ENCODE measurements around the gene RCOR2. TPM values are rescaled to one million over a fixed set of nuclear protein-coding genes. Genes with fewer than 3 reads are reported as not detected.

Gene RCOR2
- total and polyA plus RNA-seq, 2 of the 13 experiments (the other 11 are each of a cell fraction or from before 2014, with no cell fraction given), result 8.3 to 8.5 TPM

DNA sequence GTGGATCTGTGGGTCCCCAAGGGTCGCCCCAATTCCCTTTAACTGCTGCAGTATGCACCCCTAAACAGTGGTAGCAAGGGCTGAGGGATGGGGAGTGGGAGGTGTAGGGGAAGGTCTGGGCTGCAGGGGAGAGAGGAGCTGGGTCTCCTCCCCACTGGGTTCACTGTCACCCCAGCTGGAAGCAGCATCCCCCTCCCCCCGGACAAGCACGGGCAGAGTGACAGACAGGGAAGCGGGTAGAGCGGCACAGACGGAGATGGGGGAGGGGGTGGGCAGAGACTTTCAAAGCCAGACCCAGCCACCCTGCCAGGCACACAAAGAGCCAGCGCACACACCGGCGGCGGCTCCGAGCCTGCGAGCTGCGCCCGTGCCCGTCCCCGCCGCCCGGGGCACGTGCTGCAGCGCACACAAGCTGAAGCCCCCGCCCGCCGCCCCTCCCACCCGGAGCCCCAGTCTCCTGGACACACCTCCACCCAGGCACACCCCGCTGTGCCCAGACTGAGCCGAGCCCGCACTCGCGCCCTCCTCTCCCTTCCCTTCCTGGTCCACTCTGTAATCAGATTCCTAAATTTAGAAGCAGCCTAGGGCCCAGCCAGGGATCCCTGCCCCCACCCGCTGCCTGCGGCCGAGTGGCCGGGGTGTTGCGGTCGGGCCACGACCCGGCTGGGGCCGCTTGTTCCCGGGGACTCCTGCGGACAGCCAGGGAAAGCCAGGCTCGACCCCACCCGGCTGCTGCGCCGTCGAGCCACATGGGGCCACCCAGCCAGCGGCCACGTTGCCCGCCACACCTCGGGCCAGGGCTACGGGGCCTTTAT lies 935 bp upstream of the RCOR2 start (continued):
- TF ChIP-seq, protein P1, sequence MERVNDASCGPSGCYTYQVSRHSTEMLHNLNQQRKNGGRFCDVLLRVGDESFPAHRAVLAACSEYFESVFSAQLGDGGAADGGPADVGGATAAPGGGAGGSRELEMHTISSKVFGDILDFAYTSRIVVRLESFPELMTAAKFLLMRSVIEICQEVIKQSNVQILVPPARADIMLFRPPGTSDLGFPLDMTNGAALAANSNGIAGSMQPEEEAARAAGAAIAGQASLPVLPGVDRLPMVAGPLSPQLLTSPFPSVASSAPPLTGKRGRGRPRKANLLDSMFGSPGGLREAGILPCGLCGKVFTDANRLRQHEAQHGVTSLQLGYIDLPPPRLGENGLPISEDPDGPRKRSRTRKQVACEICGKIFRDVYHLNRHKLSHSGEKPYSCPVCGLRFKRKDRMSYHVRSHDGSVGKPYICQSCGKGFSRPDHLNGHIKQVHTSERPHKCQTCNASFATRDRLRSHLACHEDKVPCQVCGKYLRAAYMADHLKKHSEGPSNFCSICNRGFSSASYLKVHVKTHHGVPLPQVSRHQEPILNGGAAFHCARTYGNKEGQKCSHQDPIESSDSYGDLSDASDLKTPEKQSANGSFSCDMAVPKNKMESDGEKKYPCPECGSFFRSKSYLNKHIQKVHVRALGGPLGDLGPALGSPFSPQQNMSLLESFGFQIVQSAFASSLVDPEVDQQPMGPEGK (CRISPR knock-in tag; IDR thresholded peaks at IDR 0.05), result peak; percentile 9; the same call in 1 of the 2 replicates
- TF ChIP-seq, protein P2, sequence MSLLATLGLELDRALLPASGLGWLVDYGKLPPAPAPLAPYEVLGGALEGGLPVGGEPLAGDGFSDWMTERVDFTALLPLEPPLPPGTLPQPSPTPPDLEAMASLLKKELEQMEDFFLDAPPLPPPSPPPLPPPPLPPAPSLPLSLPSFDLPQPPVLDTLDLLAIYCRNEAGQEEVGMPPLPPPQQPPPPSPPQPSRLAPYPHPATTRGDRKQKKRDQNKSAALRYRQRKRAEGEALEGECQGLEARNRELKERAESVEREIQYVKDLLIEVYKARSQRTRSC (CRISPR knock-in tag; IDR thresholded peaks at IDR 0.05; ENCODE audit: low read depth), result no peak
- TF ChIP-seq, protein P3, sequence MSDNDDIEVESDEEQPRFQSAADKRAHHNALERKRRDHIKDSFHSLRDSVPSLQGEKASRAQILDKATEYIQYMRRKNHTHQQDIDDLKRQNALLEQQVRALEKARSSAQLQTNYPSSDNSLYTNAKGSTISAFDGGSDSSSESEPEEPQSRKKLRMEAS (IDR thresholded peaks at IDR 0.05), result peak; percentile 36; the same call in 1 of the 2 replicates
- TF ChIP-seq MIER3 (CRISPR knock-in tag; IDR thresholded peaks at IDR 0.05; ENCODE audit: borderline replicate concordance) (no peak), ZBTB38 (CRISPR knock-in tag; IDR thresholded peaks at IDR 0.05) (no peak), MEF2D (CRISPR knock-in tag; IDR thresholded peaks at IDR 0.05) (no peak), MLLT10 (CRISPR knock-in tag; IDR thresholded peaks at IDR 0.05) (no peak), XBP1 (CRISPR knock-in tag; IDR thresholded peaks at IDR 0.05) (no peak), ZSCAN25 (CRISPR knock-in tag; IDR thresholded peaks at IDR 0.05) (peak; percentile 61; the same call in 1 of the 2 replicates), ZKSCAN1 (IDR thresholded peaks at IDR 0.05; ENCODE audit: low read length) (no peak), PHF8 (CRISPR knock-in tag; IDR thresholded peaks at IDR 0.05) (peak; percentile 34; the same call in 1 of the 2 replicates), TOE1 (CRISPR knock-in tag; IDR thresholded peaks at IDR 0.05) (no peak)
- TF ChIP-seq, protein P4, sequence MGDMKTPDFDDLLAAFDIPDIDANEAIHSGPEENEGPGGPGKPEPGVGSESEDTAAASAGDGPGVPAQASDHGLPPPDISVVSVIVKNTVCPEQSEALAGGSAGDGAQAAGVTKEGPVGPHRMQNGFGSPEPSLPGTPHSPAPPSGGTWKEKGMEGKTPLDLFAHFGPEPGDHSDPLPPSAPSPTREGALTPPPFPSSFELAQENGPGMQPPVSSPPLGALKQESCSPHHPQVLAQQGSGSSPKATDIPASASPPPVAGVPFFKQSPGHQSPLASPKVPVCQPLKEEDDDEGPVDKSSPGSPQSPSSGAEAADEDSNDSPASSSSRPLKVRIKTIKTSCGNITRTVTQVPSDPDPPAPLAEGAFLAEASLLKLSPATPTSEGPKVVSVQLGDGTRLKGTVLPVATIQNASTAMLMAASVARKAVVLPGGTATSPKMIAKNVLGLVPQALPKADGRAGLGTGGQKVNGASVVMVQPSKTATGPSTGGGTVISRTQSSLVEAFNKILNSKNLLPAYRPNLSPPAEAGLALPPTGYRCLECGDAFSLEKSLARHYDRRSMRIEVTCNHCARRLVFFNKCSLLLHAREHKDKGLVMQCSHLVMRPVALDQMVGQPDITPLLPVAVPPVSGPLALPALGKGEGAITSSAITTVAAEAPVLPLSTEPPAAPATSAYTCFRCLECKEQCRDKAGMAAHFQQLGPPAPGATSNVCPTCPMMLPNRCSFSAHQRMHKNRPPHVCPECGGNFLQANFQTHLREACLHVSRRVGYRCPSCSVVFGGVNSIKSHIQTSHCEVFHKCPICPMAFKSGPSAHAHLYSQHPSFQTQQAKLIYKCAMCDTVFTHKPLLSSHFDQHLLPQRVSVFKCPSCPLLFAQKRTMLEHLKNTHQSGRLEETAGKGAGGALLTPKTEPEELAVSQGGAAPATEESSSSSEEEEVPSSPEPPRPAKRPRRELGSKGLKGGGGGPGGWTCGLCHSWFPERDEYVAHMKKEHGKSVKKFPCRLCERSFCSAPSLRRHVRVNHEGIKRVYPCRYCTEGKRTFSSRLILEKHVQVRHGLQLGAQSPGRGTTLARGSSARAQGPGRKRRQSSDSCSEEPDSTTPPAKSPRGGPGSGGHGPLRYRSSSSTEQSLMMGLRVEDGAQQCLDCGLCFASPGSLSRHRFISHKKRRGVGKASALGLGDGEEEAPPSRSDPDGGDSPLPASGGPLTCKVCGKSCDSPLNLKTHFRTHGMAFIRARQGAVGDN (CRISPR knock-in tag; IDR thresholded peaks at IDR 0.05), result peak; percentile 28
- TF ChIP-seq, protein P5, sequence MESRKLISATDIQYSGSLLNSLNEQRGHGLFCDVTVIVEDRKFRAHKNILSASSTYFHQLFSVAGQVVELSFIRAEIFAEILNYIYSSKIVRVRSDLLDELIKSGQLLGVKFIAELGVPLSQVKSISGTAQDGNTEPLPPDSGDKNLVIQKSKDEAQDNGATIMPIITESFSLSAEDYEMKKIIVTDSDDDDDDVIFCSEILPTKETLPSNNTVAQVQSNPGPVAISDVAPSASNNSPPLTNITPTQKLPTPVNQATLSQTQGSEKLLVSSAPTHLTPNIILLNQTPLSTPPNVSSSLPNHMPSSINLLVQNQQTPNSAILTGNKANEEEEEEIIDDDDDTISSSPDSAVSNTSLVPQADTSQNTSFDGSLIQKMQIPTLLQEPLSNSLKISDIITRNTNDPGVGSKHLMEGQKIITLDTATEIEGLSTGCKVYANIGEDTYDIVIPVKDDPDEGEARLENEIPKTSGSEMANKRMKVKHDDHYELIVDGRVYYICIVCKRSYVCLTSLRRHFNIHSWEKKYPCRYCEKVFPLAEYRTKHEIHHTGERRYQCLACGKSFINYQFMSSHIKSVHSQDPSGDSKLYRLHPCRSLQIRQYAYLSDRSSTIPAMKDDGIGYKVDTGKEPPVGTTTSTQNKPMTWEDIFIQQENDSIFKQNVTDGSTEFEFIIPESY (CRISPR knock-in tag; IDR thresholded peaks at IDR 0.05), result peak; percentile 68; the same call in 1 of the 2 replicates
- TF ChIP-seq, protein P6, sequence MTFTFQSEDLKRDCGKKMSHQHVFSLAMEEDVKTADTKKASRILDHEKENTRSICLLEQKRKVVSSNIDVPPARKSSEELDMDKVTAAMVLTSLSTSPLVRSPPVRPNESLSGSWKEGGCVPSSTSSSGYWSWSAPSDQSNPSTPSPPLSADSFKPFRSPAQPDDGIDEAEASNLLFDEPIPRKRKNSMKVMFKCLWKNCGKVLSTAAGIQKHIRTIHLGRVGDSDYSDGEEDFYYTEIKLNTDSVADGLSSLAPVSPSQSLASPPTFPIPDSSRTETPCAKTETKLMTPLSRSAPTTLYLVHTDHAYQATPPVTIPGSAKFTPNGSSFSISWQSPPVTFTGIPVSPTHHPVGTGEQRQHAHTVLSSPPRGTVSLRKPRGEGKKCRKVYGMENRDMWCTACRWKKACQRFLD (CRISPR knock-in tag; IDR thresholded peaks at IDR 0.05; ENCODE audit: borderline replicate concordance), result 0 out of 2 replicates have a peak, but pooled peaks have one; percentile 23
- TF ChIP-seq, protein P7, sequence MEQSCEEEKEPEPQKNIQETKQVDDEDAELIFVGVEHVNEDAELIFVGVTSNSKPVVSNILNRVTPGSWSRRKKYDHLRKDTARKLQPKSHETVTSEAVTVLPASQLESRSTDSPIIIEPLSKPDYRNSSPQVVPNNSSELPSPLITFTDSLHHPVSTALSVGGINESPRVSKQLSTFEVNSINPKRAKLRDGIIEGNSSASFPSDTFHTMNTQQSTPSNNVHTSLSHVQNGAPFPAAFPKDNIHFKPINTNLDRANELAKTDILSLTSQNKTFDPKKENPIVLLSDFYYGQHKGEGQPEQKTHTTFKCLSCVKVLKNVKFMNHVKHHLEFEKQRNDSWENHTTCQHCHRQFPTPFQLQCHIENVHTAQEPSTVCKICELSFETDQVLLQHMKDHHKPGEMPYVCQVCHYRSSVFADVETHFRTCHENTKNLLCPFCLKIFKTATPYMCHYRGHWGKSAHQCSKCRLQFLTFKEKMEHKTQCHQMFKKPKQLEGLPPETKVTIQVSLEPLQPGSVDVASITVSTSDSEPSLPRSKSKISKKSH (CRISPR knock-in tag; IDR thresholded peaks at IDR 0.05; ENCODE audit: borderline replicate concordance), result peak; percentile 23; the same call in 1 of the 2 replicates

Data from HepG2 (cell line).